Measurements from ENCODE around the gene MTHFD1L. TPM values are rescaled to one million over a fixed set of nuclear protein-coding genes. Genes with fewer than 3 reads are reported as not detected.

Gene MTHFD1L
- total and polyA plus RNA-seq, 2 of the 8 experiments (the other 6 are each of a cell fraction or from before 2014, with no cell fraction given): 29.2 to 105 TPM

GRCh38 chr6:151057061-151057460 is 191.6 kb downstream of the MTHFD1L start:
- Histone ChIP-seq H3K4me2 (ENCODE audit: insufficient read depth in 1 of 2, low read depth in 2 of 2, low read length in 2 of 2) (no peak overlapping the region), H4K5ac (ENCODE audit: insufficient read length, low read depth, low read length) (no peak overlapping the region), H3K4ac (replicated peaks; ENCODE audit: insufficient read length, low read depth, low read length) (no peak overlapping the region), H2BK15ac (ENCODE audit: low read length) (no peak overlapping the region), H4K20me1 (replicated peaks in 1 of 2; ENCODE audit: control insufficient read depth in 1 of 2, insufficient read depth in 2 of 2, low read length in 2 of 2) (no peaks in the 10 kb centered on the region), H3K23ac (ENCODE audit: insufficient read length) (no peak overlapping the region), H2BK20ac (ENCODE audit: low read length) (no peak overlapping the region), H3K27me3 (replicated peaks in 1 of 4; ENCODE audit: control insufficient read depth in 3 of 4, extremely low read depth in 1 of 4, insufficient read depth in 3 of 4, low read length in 3 of 4) (no peaks in the 10 kb centered on the region), H3K56ac (replicated peaks; ENCODE audit: insufficient read length, low read depth, low read length) (no peak overlapping the region), H4K8ac (ENCODE audit: extremely low read depth, insufficient read depth, low read length) (no peak overlapping the region), H3K9ac (replicated peaks in 1 of 4; ENCODE audit: extremely low read depth in 1 of 4, low read depth in 3 of 4, low read length in 3 of 4) (no peak overlapping the region), H3K18ac (ENCODE audit: extremely low read depth, low read length) (no peak overlapping the region), H3K4me1 (replicated peaks in 1 of 4; ENCODE audit: control insufficient read depth in 3 of 4, insufficient read depth in 4 of 4, low read length in 3 of 4) (no peaks in the 10 kb centered on the region), H3K27ac (ENCODE audit: low read depth, low read length) (no peak overlapping the region), H3K9me3 (ENCODE audit: insufficient read depth in 2 of 2, low read depth in 1 of 2, low read length in 1 of 2) (no peaks in the 10 kb centered on the region), H2BK5ac (ENCODE audit: low read depth, low read length) (no peak overlapping the region), H3K23me2 (ENCODE audit: low read depth, low read length) (no peaks in the 10 kb centered on the region), H2AK5ac (ENCODE audit: low read depth, low read length) (no peak overlapping the region), H3K36me3 (ENCODE audit: control insufficient read depth in 2 of 4, insufficient read depth in 4 of 4, low read length in 3 of 4) (peaks cover 0 to 6% (median 3%) of the 10 kb centered on the region in 4 experiments; a peak in 4 of 8 replicates), H2BK12ac (ENCODE audit: low read depth, low read length) (no peak overlapping the region), H3K14ac (ENCODE audit: insufficient read length) (no peak overlapping the region), H4K91ac (replicated peaks; ENCODE audit: insufficient read length, low read length) (no peak overlapping the region), H2BK120ac (replicated peaks; ENCODE audit: low read depth, low read length) (no peak overlapping the region), H3K79me2 (ENCODE audit: control insufficient read depth in 1 of 2, insufficient read depth in 2 of 2, low read length in 2 of 2) (no peaks in the 10 kb centered on the region), H3K4me3 (ENCODE audit: extremely low read depth in 1 of 4, insufficient read depth in 2 of 4, low read depth in 3 of 4, low read length in 4 of 4) (no peak overlapping the region), H3K79me1 (ENCODE audit: low read depth, low read length) (no peaks in the 10 kb centered on the region), H2AFZ (ENCODE audit: low read length) (no peak overlapping the region)
- TF ChIP-seq POU5F1 (IDR thresholded peaks at IDR 0.05; ENCODE audit: low read depth, low read length): no peak
- no peak for TF ChIP-seq HDAC2 (IDR thresholded peaks at IDR 0.05; ENCODE audit: borderline replicate concordance in 1 of 2, low read depth in 2 of 2, low read length in 2 of 2)
- TF ChIP-seq RAD21 (IDR thresholded peaks at IDR 0.05 in 1 of 2, conservative IDR thresholded peaks at IDR 0.05 in 1 of 2; ENCODE audit: low read depth in 2 of 2, low read length in 2 of 2): no peak
- TF ChIP-seq BCL11A (IDR thresholded peaks at IDR 0.05; ENCODE audit: low read depth in 2 of 2, low read length in 2 of 2): no peak
- TF ChIP-seq EZH2 (IDR thresholded peaks at IDR 0.05; ENCODE audit: low read depth, low read length, severe bottlenecking): no peak
- TF ChIP-seq NRF1 (IDR thresholded peaks at IDR 0.05; ENCODE audit: low read depth, low read length): no peak
- TF ChIP-seq CHD1 (IDR thresholded peaks at IDR 0.05; ENCODE audit: low read depth, low read length): no peak
- no peak for TF ChIP-seq GTF2F1 (IDR thresholded peaks at IDR 0.05; ENCODE audit: borderline replicate concordance, low read depth, low read length)
- TF ChIP-seq TEAD4 (IDR thresholded peaks at IDR 0.05; ENCODE audit: low read depth, low read length): no peak
- no peak for TF ChIP-seq BRCA1 (IDR thresholded peaks at IDR 0.05; ENCODE audit: low read depth, low read length)
- no peak for TF ChIP-seq FOSL1 (IDR thresholded peaks at IDR 0.05; ENCODE audit: insufficient read depth, low read depth, low read length)
- TF ChIP-seq E2F6 (IDR thresholded peaks at IDR 0.05): no peak
- CTCF ChIA-PET (ENCODE audit: partially characterized antibody): interaction anchor here (1.2 to 1.4 kb wide), 3 partner anchors 43 to 267 kb away, joined by 3 to 7 read pairs (median 4); no protein-coding TSS in a partner anchor
- no peak for DNase-seq (ENCODE audit: low read depth in 1 of 2, low spot score in 2 of 2)
- FAIRE-seq: no peak
- 94% methylated on average over 3 of the region's 3 CpGs; no CpG with 5 or more reads in 1 of the 2 experiments for WGBS, 2 experiments (ENCODE audit: extremely low coverage in 1 of 2, insufficient coverage in 1 of 2, insufficient read length in 1 of 2, insufficient replicate concordance in 2 of 2, low coverage in 1 of 2, low lambda C conversion rate in 2 of 2, missing lambda C conversion rate in 1 of 2)
- POLR2A ChIA-PET (ENCODE audit: partially characterized antibody): no interaction called here

All from H1 (cell line).